Left lung (tissue), 10 donors: ENCODE data around the gene ERCC6L. TPM values are rescaled to one million over a fixed set of nuclear protein-coding genes. Genes with fewer than 3 reads are reported as not detected.

ENCODE experiments used
- ATAC-seq: fragments of 200-7000 bp; cut with Tn5 transposase; one replicate; pipeline ENCODE4 v1.9.1; 2020; ENCODE audit warnings: moderate library complexity
- DNase-seq, 4 donors: peaks; one replicate each; pipeline ENCODE4 v3.0.0-alpha.2; 2013 to 2020
- H3K27ac ChIP-seq, 2 donors: fragments of 200-600 bp; sonication (generic) in 1 of 2; one replicate each; pipeline versions ENCODE4 v1.5.0 to v1.8.0; 2020 to 2021
- H3K27me3 ChIP-seq, 2 donors: fragments of 200-600 bp; sonication (generic) in 1 of 2; one replicate each; pipeline versions ENCODE4 v1.5.0 to v1.8.0; 2020 to 2021
- H3K36me3 ChIP-seq, 2 donors: fragments of 200-600 bp; sonication (generic) in 1 of 2; one replicate each; pipeline versions ENCODE4 v1.5.0 to v1.8.0; 2020 to 2021
- H3K4me1 ChIP-seq, 2 donors: fragments of 200-600 bp; one replicate each; pipeline ENCODE4 v1.8.0; 2021
- H3K4me3 ChIP-seq, 2 donors: fragments of 200-600 bp; sonication (generic) in 1 of 2; one replicate each; pipeline versions ENCODE4 v1.5.0 to v1.8.0; 2020 to 2021; ENCODE audit warnings: mild to moderate bottlenecking in 1 of 2
- H3K9me3 ChIP-seq, 2 donors: fragments of 200-600 bp; sonication (generic) in 1 of 2; one replicate each; pipeline versions ENCODE4 v1.5.0 to v1.8.0; 2020 to 2021
- CTCF ChIP-seq, 2 donors: fragments of 200-600 bp; sonication (generic) in 1 of 2; IDR thresholded peaks; one replicate each; pipeline versions ENCODE4 v1.5.0 to v1.8.0; 2021; ENCODE audit warnings: antibody characterized with exemption in 2 of 2
- intact Hi-C, 2 donors: fragments of 100-400 bp; cut with DNase I; formaldehyde crosslinking; loops; one replicate each; pipeline versions ENCODE4 v1.11.2 to v1.14.2; 2022
- polyA plus RNA-seq, 6 donors: library from polyadenylated mRNA; unstranded; fragments of 120-200 nt; gene quantifications; one replicate each; pipeline ENCODE4 v1.2.1, GENCODE V29; 2013; ENCODE audit not compliant: insufficient read length in 6 of 6
- total RNA-seq, 2 donors: library from RNA; stranded (reverse); fragmentation: NEBNext Ultra II Directional; extraction: Animal tissue kit (Norgen Biotek cat#: 25700); gene quantifications; one replicate each; pipeline ENCODE4 v1.2.1, GENCODE V29; 2021
- donor health status: DM: no; HTN: yes; CAD: no.
- donor health status: DM: no; HTN: no; CAD: no.

Gene ERCC6L
- total and polyA plus RNA-seq, 8 donors = 1.1 to 6.8 (median 3.6) TPM

- no peak for DNase-seq
- Histone ChIP-seq H3K27me3 (no peaks in the 10 kb centered on the region), H3K4me1 (no peaks in the 10 kb centered on the region), H3K27ac (no peak overlapping the region), H3K9me3 (no peaks in the 10 kb centered on the region), H3K36me3 (no peaks in the 10 kb centered on the region), H3K4me3 (no peak overlapping the region)
- ATAC-seq = no peak
- no peak for TF ChIP-seq CTCF (IDR thresholded peaks at IDR 0.05)
- intact Hi-C loops = no loop called here
Observed at GRCh38 chrX:72216973-72217372, 21.9 kb downstream of the ERCC6L start.

DNA sequence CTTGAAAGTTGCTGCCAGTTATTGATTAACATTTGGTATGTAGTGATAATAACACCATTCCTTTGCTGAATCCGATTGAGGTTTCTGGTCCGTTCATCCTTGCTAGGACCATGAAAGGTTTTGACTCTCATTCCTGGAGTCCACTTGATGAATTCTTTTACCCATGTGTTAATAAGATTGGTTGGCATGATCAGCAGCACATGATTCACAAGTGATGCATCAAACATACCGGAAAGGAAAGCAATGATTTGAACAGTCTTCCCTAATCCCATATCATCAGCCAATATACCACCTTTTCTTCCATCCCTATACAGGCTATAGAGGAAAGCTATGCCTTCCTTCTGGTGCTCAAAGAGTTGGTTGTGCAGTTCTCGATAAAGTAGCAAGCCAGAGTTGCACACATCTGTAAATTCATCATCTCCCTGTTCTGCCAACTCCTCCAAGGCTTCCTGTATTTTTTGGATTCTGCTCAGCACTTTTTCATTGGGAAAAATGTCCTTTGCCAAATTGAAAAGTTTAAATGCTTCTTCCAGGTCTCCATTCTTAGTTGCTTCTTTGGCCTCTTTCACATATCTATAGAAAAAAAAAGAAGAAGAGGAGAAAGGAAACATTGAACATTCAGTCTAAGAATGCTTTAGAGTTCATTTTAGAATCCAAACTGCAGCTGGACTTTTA lies 30.6 kb downstream of the ERCC6L start:
- peaks cover 0 to 6% of the 10 kb centered on the region in 2 donors for H3K36me3 ChIP-seq
- no peak overlapping the region for H3K27ac ChIP-seq
- no peaks in the 10 kb centered on the region for H3K4me1 ChIP-seq
- H3K4me3 ChIP-seq = no peak overlapping the region
- H3K27me3 ChIP-seq = no peaks in the 10 kb centered on the region
- intact Hi-C loops = no loop called here
- no peak for ATAC-seq
- no peaks in the 10 kb centered on the region for H3K9me3 ChIP-seq
- TF ChIP-seq CTCF (IDR thresholded peaks at IDR 0.05) = no peak
- no peak for DNase-seq

GRCh38 chrX:72207366-72207765 lies 31.5 kb downstream of the ERCC6L start:
- DNase-seq (no peak), ATAC-seq (no peak)

DNA sequence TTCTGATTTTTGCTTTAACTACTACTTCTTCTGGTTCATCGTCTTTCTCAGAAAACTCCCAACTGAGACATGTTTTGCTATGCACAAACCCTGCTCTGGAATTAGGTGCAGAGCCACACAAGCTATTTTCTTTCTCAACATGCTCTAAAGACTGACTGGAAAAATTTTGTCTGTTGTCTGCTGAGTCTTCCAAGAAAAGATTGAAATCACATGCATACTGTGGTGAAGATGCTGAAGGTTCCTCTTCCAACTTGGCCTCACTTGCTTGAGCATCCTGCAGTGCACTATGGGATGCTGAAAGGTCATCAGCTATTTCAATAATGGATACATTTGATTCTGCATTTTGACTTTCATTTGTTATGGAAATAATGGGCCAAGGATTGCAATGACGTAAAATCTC lies 33.1 kb downstream of the ERCC6L start:
- no peak for TF ChIP-seq CTCF (IDR thresholded peaks at IDR 0.05)
- H3K27ac ChIP-seq = no peak overlapping the region
- no peaks in the 10 kb centered on the region for H3K4me1 ChIP-seq
- ATAC-seq = no peak
- no peak for DNase-seq
- H3K4me3 ChIP-seq = no peak overlapping the region
- H3K9me3 ChIP-seq = no peaks in the 10 kb centered on the region
- intact Hi-C loops = no loop called here
- peaks cover 0 to 6% of the 10 kb centered on the region in 2 donors for H3K36me3 ChIP-seq
- H3K27me3 ChIP-seq = no peaks in the 10 kb centered on the region

More at GRCh38 chrX:72207366-72207765, 31.5 kb downstream of the ERCC6L start:
- H3K4me3 ChIP-seq = no peak overlapping the region
- H3K36me3 ChIP-seq = peaks cover 0 to 6% of the 10 kb centered on the region in 2 donors
- intact Hi-C loops = no loop called here
- no peaks in the 10 kb centered on the region for H3K27me3 ChIP-seq
- H3K4me1 ChIP-seq = no peaks in the 10 kb centered on the region
- H3K9me3 ChIP-seq = no peaks in the 10 kb centered on the region
- H3K27ac ChIP-seq = no peak overlapping the region
- TF ChIP-seq CTCF (IDR thresholded peaks at IDR 0.05) = no peak

- no peak for DNase-seq
- H3K4me1 ChIP-seq = no peaks in the 10 kb centered on the region
- H3K36me3 ChIP-seq = peaks cover 0 to 17% of the 10 kb centered on the region in 2 donors
Observed at GRCh38 chrX:72203421-72203820, 35.4 kb downstream of the ERCC6L start.

More at GRCh38 chrX:72203421-72203820, 35.4 kb downstream of the ERCC6L start:
- H3K27ac ChIP-seq = no peak overlapping the region
- intact Hi-C loops = no loop called here
- TF ChIP-seq CTCF (IDR thresholded peaks at IDR 0.05) = no peak
- H3K9me3 ChIP-seq = no peaks in the 10 kb centered on the region
- no peak for ATAC-seq
- H3K27me3 ChIP-seq = no peaks in the 10 kb centered on the region
- no peak overlapping the region for H3K4me3 ChIP-seq
